ACC112 (cell line): ENCODE results near the gene KIF22.

ENCODE experiments used
- H2AFZ ChIP-seq: fragments of 200-600 bp; sonication (generic); one replicate; pipeline ENCODE4 v1.6.0; 2017; ENCODE audit warnings: antibody characterized with exemption, low read length; ENCODE audit not compliant: unreplicated experiment
- H3K27ac ChIP-seq: fragments of 200-600 bp; sonication (generic); 2 replicates; pipeline ENCODE4 v1.5.1; 2014; ENCODE audit warnings: low read depth, mild to moderate bottlenecking, antibody characterized with exemption, low read length, moderate library complexity
- H3K27me3 ChIP-seq: fragments of 200-600 bp; sonication (generic); 2 replicates; pipeline ENCODE4 v1.6.1; 2014; ENCODE audit warnings: mild to moderate bottlenecking, antibody characterized with exemption, low read length, moderate library complexity, mixed read lengths; ENCODE audit not compliant: insufficient read depth
- H3K36me3 ChIP-seq: fragments of 200-600 bp; sonication (generic); 2 replicates; pipeline ENCODE4 v1.6.1; 2016; ENCODE audit warnings: mild to moderate bottlenecking, antibody characterized with exemption, low read length, moderate library complexity, mixed read lengths; ENCODE audit not compliant: insufficient read depth
- H3K4me1 ChIP-seq: fragments of 200-600 bp; sonication (generic); one replicate; pipeline ENCODE4 v1.6.1; 2016; ENCODE audit warnings: low read length, mixed read lengths; ENCODE audit not compliant: insufficient read depth, unreplicated experiment, control insufficient read depth
- H3K4me3 ChIP-seq: fragments of 200-600 bp; sonication (generic); 2 replicates; pipeline ENCODE4 v1.5.1; 2014; ENCODE audit warnings: mild to moderate bottlenecking, low read depth, low read length
- H3K79me2 ChIP-seq: fragments of 200-600 bp; sonication (generic); one replicate; pipeline ENCODE4 v1.6.0; 2016; ENCODE audit warnings: low read length; ENCODE audit not compliant: control insufficient read depth, unreplicated experiment, insufficient read depth

Gene KIF22

DNA sequence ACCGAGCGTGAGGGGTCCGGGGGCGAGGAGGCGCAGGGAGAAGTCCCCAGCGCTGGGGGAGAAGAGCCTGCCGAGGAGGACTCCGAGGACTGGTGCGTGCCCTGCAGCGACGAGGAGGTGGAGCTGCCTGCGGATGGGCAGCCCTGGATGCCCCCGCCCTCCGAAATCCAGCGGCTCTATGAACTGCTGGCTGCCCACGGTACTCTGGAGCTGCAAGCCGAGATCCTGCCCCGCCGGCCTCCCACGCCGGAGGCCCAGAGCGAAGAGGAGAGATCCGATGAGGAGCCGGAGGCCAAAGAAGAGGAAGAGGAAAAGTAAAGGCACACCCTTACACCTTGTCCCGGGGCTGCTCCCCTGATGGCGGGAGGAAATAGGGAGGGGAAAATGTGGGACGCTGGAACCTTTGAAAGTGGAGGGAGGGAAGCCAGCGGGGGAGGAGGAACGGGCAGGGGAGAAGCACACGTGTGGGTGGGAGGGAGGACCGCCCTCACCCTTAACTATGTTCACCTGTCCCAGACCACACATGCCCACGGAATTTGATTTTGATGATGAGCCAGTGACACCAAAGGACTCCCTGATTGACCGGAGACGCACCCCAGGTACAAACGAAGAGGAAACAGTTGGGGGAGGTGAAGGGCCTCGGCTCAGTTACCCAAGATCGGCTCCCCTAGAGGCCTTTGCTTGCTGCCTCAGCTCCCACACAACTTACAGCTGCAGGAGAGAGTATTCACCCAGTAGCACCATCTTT, 26.3 kb downstream of the KIF22 start:
- peak overlapping the region; percentile 87 for H3K4me3 ChIP-seq
- H3K4me1 ChIP-seq: peaks cover 28% of the 10 kb centered on the region
- H3K27me3 ChIP-seq: no peaks in the 10 kb centered on the region
- H3K27ac ChIP-seq: peak overlapping the region; percentile 63; the same call in 1 of the 2 replicates
- peaks cover 43% of the 10 kb centered on the region for H3K79me2 ChIP-seq
- no peaks in the 10 kb centered on the region for H3K36me3 ChIP-seq
- H2AFZ ChIP-seq: peak overlapping the region; percentile 52

DNA sequence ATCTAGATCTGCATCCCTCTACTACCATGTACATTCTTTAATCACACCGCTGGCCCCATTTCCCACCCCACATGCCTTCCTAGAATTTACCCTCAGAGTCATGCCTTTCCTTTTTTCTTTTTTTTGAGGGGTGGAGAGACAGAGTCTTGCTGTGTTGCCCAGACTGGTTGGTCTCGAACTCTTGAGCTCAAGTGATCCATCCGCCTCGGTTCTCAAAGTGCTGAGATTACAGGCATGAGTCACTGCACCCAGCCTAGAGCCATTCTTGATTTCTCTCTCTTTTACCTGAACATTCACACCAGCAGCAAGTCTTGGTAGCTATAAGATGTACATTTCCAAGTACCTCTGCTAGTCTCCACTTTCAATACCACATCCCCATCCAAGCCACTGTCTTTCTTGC, 27.5 kb downstream of the KIF22 start:
- peaks cover 54% of the 10 kb centered on the region for H3K79me2 ChIP-seq
- no peak overlapping the region for H2AFZ ChIP-seq
- H3K4me1 ChIP-seq: peaks cover 39% of the 10 kb centered on the region
- H3K27me3 ChIP-seq: no peaks in the 10 kb centered on the region
- H3K4me3 ChIP-seq: peak overlapping the region; percentile 23; the same call in 1 of the 2 replicates
- H3K36me3 ChIP-seq: no peaks in the 10 kb centered on the region
- no peak overlapping the region for H3K27ac ChIP-seq

DNA sequence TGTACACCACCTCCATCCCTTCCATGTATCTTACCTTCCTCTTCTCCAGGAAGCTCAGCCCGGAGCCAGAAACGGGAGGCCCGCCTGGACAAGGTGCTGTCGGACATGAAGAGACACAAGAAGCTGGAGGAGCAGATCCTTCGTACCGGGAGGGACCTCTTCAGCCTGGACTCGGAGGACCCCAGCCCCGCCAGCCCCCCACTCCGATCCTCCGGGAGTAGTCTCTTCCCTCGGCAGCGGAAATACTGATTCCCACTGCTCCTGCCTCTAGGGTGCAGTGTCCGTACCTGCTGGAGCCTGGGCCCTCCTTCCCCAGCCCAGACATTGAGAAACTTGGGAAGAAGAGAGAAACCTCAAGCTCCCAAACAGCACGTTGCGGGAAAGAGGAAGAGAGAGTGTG, 29.0 kb downstream of the KIF22 start:
- H3K27me3 ChIP-seq: no peaks in the 10 kb centered on the region
- peaks cover 52% of the 10 kb centered on the region for H3K4me1 ChIP-seq
- no peaks in the 10 kb centered on the region for H3K36me3 ChIP-seq
- H3K79me2 ChIP-seq: peaks cover 64% of the 10 kb centered on the region
- H3K27ac ChIP-seq: no peak overlapping the region
- no peak overlapping the region for H2AFZ ChIP-seq
- H3K4me3 ChIP-seq: peak overlapping the region; percentile 85

DNA sequence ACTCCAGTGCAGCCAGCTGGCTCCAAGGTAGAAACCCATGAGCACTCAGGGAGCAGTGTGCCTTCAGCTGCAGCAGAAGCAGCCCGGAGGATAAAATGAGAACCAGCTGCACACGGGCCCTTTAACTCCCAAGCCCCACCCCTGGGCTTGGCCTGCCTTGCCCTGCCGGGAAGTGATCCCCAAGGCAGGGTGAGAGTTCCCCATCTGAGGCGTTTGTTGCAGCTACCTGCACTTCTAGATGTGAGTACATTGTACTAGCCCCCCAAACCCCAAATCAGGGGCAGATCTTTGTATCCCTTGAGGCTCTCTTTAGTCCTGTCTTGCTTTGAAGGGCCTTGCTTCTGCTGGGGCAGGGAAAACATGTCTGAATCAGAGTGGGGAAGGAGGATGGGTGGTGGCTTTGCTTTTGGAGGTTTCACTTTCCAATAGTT, 29.7 kb downstream of the KIF22 start, which contains the start of gene MVP:
Gene MVP (plus strand): TSS at position 192 of the 431 bp plus-strand sequence. CDS start 10,088 bp downstream, outside the sequence.
- no peaks in the 10 kb centered on the region for H3K27me3 ChIP-seq
- peak within 1 kb of the TSS; percentile 89 for H3K27ac ChIP-seq
- no peaks in the 10 kb centered on the region for H3K36me3 ChIP-seq
- H3K4me1 ChIP-seq: peaks cover 53% of the 10 kb centered on the region
- H2AFZ ChIP-seq: no peak within 1 kb of the TSS
- H3K4me3 ChIP-seq: peak within 1 kb of the TSS; percentile 85
- peaks cover 68% of the 10 kb centered on the region for H3K79me2 ChIP-seq

- Histone ChIP-seq H2AFZ (no peak overlapping the region), H3K4me3 (peak overlapping the region; percentile 85), H3K79me2 (peaks cover 75% of the 10 kb centered on the region), H3K27ac (peak overlapping the region; percentile 89), H3K27me3 (no peaks in the 10 kb centered on the region), H3K4me1 (peaks cover 60% of the 10 kb centered on the region), H3K36me3 (no peaks in the 10 kb centered on the region)
Measured at GRCh38 chr16:29820730-29821642, 30.4 kb downstream of the KIF22 start.

DNA sequence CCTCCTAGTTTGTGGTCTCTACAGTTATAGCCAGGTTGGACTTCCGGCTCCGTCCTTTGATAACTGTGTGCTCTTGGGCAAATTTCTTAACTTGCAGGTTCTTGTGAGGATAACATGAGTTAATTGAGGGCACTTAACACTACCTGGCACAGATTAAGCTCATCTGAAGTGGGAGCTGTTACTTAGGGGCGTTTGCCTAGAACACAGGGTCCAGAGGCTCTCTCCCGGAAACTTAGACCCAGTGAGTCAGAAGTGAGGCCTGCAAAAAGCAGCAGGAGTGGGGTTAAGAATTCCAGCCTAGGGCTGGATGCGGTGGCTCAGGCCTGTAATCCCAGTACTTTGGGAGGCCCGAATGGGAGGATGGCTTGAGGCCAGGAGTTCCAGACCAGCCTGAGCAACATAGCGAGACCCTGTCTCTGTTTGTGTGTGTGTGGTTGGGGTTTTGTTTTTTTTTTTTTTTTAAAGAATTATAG, 31.1 kb downstream of the KIF22 start:
- H3K79me2 ChIP-seq: peaks cover 79% of the 10 kb centered on the region
- peak overlapping the region; percentile 85 for H3K4me3 ChIP-seq

DNA sequence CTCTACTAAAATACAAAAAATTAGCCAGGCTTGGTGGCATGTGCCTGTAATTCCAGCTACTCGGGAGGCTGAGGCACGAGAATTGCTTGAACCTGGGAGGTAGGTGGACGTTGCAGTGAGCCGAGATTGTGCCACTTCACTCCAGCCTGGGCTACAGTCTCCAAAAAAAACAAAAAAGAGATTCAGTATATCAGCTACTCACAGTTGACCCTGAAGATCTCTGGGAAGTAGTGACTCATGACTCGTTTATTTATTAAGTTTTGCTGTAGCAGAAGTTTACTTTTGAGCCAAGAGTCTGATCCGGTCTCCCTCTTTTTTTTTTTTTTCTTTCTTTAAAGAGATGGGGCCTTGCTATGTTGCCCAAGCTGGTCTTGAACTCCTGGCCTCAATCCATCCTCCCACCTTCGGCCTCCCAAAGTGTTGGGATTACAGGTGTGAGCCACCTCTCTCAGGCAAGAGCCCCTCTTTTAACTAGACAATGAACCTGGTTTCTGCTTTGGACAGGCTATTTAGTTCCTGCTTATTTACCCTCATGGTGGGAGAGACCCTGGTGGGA, 34.1 kb downstream of the KIF22 start:
- Histone ChIP-seq H3K27ac (peak overlapping the region; percentile 74), H3K79me2 (peaks cover 85% of the 10 kb centered on the region), H3K4me1 (peaks cover 56% of the 10 kb centered on the region), H3K36me3 (no peaks in the 10 kb centered on the region), H2AFZ (no peak overlapping the region), H3K4me3 (peak overlapping the region; percentile 54), H3K27me3 (no peaks in the 10 kb centered on the region)

More for the DNA sequence above, 31.1 kb downstream of the KIF22 start:
- H2AFZ ChIP-seq: no peak overlapping the region
- no peaks in the 10 kb centered on the region for H3K36me3 ChIP-seq
- peak overlapping the region; percentile 89 for H3K27ac ChIP-seq
- no peaks in the 10 kb centered on the region for H3K27me3 ChIP-seq
- peaks cover 63% of the 10 kb centered on the region for H3K4me1 ChIP-seq

GRCh38 chr16:29825145-29826044, 34.8 kb downstream of the KIF22 start:
- Histone ChIP-seq H3K79me2 (peaks cover 84% of the 10 kb centered on the region), H3K27me3 (no peaks in the 10 kb centered on the region), H2AFZ (no peak overlapping the region), H3K4me3 (peak overlapping the region; percentile 54), H3K27ac (peak overlapping the region; percentile 74), H3K4me1 (peaks cover 55% of the 10 kb centered on the region), H3K36me3 (no peaks in the 10 kb centered on the region)

DNA sequence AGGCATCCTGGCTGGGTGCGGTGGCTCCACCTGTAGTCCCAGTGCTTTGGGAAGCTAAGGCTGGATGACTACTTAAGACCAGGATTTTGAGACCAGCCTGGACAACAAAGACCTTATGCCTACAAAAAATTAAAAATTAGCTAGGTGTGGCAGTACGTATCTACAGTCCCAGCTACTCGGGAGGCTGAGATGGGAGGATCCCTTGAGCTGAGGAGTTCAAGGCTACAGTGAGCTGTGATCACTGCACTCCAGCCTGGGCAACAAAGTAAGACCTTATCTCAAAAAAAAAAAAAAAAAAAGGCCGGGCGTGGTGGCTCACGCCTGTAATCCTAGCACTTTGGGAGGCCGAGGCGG, 35.8 kb downstream of the KIF22 start:
- Histone ChIP-seq H3K4me1 (peaks cover 53% of the 10 kb centered on the region), H3K36me3 (no peaks in the 10 kb centered on the region), H2AFZ (no peak overlapping the region), H3K79me2 (peaks cover 81% of the 10 kb centered on the region), H3K27ac (peak overlapping the region; percentile 74), H3K4me3 (peak overlapping the region; percentile 54), H3K27me3 (no peaks in the 10 kb centered on the region)
